ENCODE data around the gene CLN5.

The CLN5 gene

DNA sequence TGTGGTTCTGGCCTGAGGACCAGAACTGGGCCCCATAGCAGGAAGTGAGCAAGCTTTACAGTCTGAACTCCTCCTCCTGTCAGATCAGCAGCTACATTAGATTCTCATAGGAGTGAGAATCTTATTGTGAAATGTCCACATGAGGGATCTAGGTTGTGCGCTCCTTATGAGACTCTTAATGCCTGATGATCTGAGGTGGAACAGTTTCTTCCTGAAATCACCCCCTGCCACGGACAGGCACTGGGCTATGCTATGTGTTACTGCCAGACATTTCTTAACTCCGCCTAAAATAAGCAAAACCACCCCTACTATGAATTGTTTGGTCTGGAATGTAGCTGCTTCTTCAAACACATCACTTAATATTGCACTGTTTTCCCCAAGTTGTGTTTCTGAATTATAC lies 30.5 kb downstream of the CLN5 start:
- no peak for DNase-seq

DNA sequence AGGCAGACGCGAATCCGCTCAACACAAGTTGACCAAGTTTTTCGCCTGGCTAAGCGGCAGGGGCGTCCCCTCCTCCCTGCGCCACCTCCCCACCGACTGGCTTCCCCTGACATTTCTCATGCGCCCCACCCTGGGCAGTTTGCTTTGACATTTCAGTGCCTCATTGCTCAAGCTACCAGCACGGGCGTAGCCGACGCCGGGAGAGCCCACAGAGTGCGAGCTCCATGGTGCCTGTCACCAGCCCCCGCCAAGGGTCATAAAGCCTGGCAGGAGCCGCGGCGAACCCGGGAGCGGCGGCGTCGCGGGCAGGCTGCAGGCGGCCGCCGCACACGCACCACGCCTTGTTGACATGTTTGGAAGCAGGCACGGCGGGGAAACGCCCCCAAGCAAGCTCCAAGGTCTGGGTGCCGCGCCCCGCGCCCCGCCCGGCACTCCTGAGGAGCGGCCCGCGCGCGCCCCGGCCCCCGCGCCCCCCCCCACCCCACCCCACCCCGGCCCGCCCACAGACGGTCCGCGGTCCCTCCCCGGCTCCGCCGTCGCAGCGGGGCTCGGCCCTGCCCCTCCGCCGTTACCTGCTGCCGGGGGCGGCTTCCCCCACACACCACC lies 34.5 kb downstream of the CLN5 start:
- DNase-seq, result peak; percentile 67

DNA sequence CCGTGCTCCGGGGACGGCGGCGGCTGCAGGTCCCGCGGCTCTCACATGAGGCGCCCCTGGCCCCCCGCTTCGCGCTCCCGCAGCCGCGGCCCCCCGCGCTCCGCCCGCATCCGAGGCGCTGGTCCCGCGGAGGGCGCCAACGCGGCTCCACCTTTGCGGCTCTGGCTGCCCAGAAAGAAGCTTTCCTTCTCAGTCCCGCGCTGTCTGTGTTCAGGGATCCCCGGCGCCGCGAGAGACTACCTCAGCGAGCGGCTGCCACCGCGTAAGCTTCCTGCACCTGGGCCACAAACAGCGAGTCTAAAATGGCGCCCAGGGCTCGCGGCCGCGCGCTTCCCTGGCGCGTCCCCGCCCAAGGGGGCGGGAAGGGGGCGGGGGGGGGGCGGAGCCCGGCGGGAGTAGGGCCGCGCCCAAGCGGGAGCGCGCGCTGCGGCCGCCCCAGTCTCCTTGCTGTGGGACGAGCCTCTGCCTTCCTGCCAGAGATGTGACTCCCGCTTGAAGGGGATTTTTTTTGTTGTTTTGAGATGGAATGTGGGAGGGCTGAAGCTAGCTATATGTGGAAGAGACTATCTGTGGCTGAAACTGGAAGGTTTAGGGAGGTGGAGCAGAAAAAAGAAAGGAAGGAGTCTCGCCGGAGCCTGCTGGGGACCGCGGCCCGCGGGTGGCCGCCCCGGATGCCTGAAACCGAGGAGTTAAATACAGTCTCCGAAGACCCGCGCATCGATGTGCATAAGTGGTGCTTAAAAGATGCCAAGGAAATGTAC lies 35.2 kb downstream of the CLN5 start, which contains the start of gene FBXL3:
FBXL3 (minus strand) TSS at position 299 of the 761 bp plus-strand sequence. CDS start 5,299 bp downstream, outside the sequence.
- DNase-seq, result peak; percentile 72

- DNase-seq, result no peak
Measured at GRCh38 chr13:77028202-77028601, 36.3 kb downstream of the CLN5 start.

DNA sequence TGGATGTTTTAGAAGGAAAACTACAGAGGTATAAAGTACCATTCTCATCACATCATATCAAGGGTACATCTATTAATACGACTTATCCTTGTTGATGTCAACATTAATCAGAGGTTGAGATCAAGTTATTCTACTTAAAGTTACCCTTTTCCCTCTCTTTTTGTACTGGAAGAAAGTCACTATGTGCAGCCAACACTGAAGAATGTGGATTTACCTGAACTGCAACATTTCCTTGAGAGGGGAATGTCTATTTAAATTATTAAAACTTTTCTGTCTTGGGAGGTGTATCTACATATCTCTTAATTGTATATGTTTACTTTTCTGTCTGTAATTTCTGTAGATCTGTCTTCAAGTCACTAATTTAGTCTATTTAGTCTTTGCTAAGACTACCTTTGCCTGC lies 37.6 kb downstream of the CLN5 start:
- DNase-seq, result no peak

DNA sequence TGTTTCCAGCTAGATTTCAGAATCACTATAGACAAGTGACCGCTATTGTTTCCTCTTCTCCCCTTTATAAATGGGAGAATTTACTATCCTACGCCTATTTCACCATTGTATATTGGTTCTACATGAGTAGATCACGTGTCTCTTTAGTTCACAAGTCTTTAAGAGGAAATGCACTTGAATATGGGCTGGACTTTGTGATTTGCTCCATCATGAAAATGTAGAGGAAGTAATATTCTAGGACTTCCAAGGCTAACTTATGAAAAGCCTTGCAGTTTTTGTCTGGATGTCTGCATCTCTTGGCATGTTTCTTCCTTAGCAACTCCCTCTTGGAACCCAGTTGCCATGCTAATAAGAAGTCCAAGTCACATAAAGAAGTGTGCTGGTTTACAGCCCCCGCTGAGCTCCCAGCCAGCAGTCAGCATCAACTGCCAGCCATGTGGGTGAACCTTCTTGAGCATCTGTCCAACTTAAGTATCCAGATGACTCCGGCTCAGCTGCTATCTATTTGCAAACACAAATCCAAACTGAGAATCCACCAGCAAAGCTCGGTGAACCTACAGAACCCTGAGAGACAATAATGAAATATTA lies 39.9 kb downstream of the CLN5 start:
- no peak for DNase-seq

GRCh38 chr13:77033717-77034302 lies 41.9 kb downstream of the CLN5 start:
- no peak for DNase-seq

DNA sequence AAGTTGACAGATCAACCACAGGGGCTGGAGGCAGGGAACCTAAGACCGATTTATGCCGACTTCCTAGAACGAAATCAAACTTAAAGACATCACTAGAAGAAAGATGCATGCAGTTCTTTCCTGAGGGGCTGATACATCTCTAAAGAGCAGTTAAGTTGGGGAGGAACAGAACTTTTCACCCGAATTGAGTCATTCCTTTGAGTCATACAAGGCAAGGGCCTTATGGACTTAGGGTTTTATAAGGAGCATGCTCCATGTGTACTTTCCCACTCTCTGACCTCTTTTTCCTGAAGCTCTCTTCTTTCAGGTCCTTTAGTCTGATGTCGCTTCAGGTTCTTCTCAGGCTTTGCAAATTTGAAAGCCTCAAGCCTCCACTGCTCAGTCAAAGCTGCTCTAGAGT lies 43.0 kb downstream of the CLN5 start:
- DNase-seq, result no peak

DNA sequence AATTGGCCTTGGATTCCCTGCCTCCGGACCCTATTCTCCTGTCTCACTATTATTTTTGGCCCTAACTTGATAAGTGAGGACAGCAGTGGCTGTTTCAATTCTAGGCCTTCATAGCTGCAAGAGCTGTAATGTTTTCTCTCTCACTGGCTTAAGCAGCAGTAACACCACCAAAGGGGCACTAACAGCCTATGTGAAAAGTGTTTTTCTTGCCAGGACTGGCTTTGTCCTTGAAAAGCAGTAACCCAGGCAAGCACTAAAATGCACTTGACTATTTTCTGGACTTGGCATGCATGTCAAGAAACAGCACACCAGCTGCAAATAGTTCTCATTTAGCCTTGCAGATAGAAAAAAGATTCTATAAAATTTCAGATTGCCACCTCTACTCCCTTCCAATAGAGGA lies 44.4 kb downstream of the CLN5 start:
- no peak for DNase-seq

DNA sequence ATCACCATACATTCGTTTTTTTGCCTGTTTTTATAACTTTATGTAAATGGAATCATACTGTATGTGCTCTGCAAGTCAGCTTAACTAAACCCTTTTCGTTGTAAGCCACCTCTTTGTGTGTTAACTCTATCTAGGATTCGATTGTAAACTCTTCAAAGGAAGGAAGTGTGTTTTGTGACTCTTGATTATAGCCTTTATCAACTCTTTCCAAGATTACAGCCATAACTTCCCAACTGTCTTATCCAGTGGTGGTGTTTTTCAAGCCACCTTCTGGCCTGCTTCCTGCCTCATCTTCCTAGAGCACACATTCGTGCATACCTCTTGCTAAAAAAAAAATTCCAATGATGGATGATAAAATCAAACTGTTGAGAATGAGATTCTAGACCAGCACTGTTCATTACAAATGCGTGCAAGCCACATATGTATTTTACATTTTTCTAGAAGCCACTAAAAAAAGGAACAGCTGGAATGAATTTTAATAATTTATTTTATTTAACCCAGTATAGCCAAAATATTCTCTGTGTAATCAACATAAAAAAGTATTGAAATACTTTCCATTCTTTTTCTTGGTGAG lies 47.1 kb downstream of the CLN5 start:
- no peak for DNase-seq

DNA sequence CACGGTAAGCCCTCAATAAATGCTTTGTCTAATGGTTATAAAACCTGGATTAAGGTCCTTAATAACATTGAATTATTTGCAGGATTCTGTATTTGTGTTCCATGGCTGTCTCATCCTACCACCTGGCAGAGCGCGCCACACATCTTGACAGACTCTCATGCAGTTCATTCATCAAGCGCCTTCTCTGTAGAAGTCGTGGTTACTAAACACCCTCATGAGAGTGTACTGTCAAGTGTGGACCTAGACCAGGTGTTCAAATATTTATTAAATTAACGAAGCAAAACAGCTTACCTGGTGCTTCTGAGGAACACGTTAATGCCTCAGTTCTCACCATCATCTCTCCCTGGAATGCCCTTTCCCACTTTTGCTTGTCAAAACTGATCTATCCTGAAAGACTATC lies 48.2 kb downstream of the CLN5 start:
- DNase-seq, result no peak

DNA sequence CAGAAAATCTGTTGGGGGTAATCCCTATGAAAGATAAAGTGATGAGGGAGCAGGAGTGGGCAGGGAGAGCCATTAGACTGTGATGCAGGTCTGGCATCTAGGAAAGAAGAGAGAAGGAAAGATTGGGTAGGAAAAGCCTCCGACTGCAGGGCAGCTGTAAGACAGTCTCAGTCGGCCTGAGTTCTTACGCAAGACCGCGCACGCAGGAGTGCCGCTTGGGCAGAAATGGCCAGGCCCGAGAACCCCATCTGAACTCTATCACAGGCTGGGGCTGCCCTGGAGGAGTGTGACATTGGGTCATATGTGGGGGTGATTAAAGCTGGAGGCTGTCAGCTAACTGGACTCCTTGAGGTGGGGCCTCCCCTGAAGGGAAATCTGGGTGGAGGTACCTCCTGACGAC lies 49.0 kb downstream of the CLN5 start:
- no peak for DNase-seq

- no peak for DNase-seq
Measured at GRCh38 chr13:77042566-77043177, 50.8 kb downstream of the CLN5 start.

DNA sequence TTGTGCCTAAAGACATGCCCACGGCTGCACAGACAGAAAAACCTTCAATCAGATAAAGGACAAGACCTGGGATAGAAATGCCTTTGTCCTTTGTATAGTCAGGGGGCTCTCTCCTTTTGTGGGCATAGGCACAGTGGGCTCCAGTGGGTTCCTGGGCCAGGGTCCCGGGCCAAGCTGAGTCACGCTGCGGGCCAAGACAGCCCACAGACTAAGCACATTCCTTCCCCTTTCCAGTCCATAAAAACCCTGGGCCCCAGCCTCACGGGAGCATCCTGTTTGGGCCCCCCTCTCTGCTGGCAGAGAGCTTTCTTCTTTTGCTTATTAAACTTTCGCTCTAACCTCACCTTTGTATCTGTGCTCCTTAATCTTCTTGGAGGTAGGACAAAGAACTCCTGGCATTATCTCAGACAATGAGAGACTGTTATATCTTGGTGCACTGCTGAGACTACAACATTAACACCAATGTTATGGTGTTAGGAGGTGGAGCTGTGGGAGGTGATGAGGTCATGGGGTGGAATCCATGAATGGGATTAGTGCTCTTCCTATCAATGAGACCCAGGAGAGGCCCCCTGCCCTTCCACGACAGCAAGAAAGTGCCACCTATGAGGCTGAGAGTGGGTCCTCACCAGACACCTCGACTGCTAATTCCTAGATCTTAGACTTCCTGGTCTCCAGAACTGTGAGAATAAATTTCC lies 55.9 kb downstream of the CLN5 start:
- no peak for DNase-seq

DNA sequence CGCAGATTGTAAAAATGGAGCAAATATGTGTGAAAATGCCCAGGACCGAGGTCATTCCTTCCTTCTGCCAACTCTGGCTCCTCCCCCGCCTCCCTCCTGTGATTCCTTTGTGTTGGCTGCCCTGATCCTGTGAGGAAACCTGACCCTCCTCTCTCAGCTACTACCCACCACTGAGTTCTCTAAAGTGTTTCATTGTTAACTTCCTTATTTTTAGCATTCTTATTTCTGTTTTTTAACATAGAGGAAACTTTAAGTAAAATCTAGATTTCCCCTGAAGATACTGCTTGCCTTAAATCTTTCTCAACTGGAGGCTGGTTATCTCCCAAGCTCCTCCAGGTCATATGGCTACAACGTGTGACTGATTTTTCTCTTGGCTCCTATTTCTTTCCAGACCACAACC lies 56.8 kb downstream of the CLN5 start:
- DNase-seq, result no peak

GRCh38 chr13:77053192-77053591 lies 61.3 kb downstream of the CLN5 start:
- no peak for DNase-seq

Measured in NCI-H1092 (cell line).